PC-9 (cell line): ENCODE data around the gene BBIP1. TPM values are rescaled to one million over a fixed set of nuclear protein-coding genes. Genes with fewer than 3 reads are reported as not detected.

Source experiments
- BruUV-seq: library from RNA; stranded (reverse); fragments of 400-500 nt; replicated peaks from 2 replicates; lab custom pipeline; 2021; lab: Mats Ljungman, UMichigan
- CTCF ChIA-PET: fragments of 300-600 bp; sonication (Branson Sonifier 250); formaldehyde crosslinking; loops from one replicate; lab custom pipeline; 2022; ENCODE audit warnings: antibody characterized with exemption; lab: Charles Lee
- POLR2A ChIA-PET: fragments of 300-600 bp; sonication (Branson Sonifier 250); formaldehyde crosslinking; loops from one replicate; lab custom pipeline; 2022; ENCODE audit warnings: antibody characterized with exemption; ENCODE audit not compliant: unreplicated experiment; lab: Charles Lee
- DNase-seq, 2 experiments: peaks; one replicate each; pipeline versions ENCODE4 v3.0.0 to v3.0.0-alpha.2; 2015 to 2022; ENCODE audit warnings: mixed read lengths in 1 of 2
- H2AFZ ChIP-seq: fragments of 200-600 bp; sonication (generic); 2 replicates; pipeline ENCODE4 v1.8.1; 2017; ENCODE audit warnings: antibody characterized with exemption
- H3F3A ChIP-seq: fragments of 200-600 bp; sonication (generic); 2 replicates; pipeline ENCODE4 v1.8.1; 2017; ENCODE audit warnings: antibody characterized with exemption, mild to moderate bottlenecking, low read depth; ENCODE audit not compliant: insufficient read depth
- H3K27ac ChIP-seq: fragments of 200-600 bp; sonication (generic); 2 replicates; pipeline ENCODE4 v1.6.1; 2016; ENCODE audit warnings: mixed run types
- H3K27me3 ChIP-seq: fragments of 200-600 bp; sonication (generic); 2 replicates; pipeline ENCODE4 v1.6.1; 2016; ENCODE audit warnings: low read depth, mixed run types; ENCODE audit not compliant: insufficient read depth
- H3K36me3 ChIP-seq: fragments of 200-600 bp; sonication (generic); 2 replicates; pipeline ENCODE4 v1.6.1; 2016; ENCODE audit warnings: low read depth, mixed run types
- H3K4me1 ChIP-seq: fragments of 200-600 bp; sonication (generic); replicated peaks from 2 replicates; pipeline ENCODE4 v1.6.1; 2016; ENCODE audit warnings: mixed run types; ENCODE audit not compliant: insufficient read depth
- H3K4me2 ChIP-seq: fragments of 200-600 bp; sonication (generic); 2 replicates; pipeline ENCODE4 v1.6.1; 2017; ENCODE audit warnings: mixed run types
- H3K4me3 ChIP-seq: fragments of 200-600 bp; sonication (generic); 2 replicates; pipeline ENCODE4 v1.6.1; 2016; ENCODE audit warnings: mixed run types
- H3K79me2 ChIP-seq: fragments of 200-600 bp; sonication (generic); 2 replicates; pipeline ENCODE4 v1.6.1; 2017; ENCODE audit warnings: low read depth, mixed run types
- H3K9me2 ChIP-seq: fragments of 200-600 bp; sonication (generic); 2 replicates; pipeline ENCODE4 v1.8.1; 2017; ENCODE audit warnings: mild to moderate bottlenecking; ENCODE audit not compliant: insufficient read depth
- H3K9me3 ChIP-seq: fragments of 200-600 bp; sonication (generic); 2 replicates; pipeline ENCODE4 v1.8.1; 2016; ENCODE audit warnings: low read depth; ENCODE audit not compliant: insufficient read depth
- H4K20me1 ChIP-seq: fragments of 200-600 bp; sonication (generic); 2 replicates; pipeline ENCODE4 v1.8.1; 2017; ENCODE audit not compliant: insufficient read depth
- CTCF ChIP-seq: fragments of 200-600 bp; sonication (generic); conservative IDR thresholded peaks from 2 replicates; pipeline ENCODE4 v1.6.1; 2017; ENCODE audit warnings: mixed run types, antibody characterized with exemption, mild to moderate bottlenecking, moderate library complexity
- EZH2 ChIP-seq: fragments of 200-600 bp; sonication (generic); IDR thresholded peaks from 2 replicates; pipeline ENCODE4 v1.8.0; 2017; ENCODE audit warnings: antibody characterized with exemption, low read depth
- intact Hi-C: fragments of 100-400 bp; cut with micrococcal nuclease; formaldehyde crosslinking; loops from one replicate; pipeline ENCODE4 v1.10.0; 2022; ENCODE audit not compliant: unreplicated experiment
- total RNA-seq: library from RNA; stranded (reverse); gene quantifications from 2 replicates; pipeline ENCODE4 v1.2.3, GENCODE V29; 2021

BBIP1 gene
- total RNA-seq, 1 experiment from 2014 or later, result 14.9 TPM

GRCh38 chr10:110883924-110884323 is 35.1 kb downstream of the BBIP1 start:
- Histone ChIP-seq H3K27ac (no peak overlapping the region), H3K79me2 (no peaks in the 10 kb centered on the region), H3K27me3 (no peaks in the 10 kb centered on the region), H3K36me3 (peaks cover 4% of the 10 kb centered on the region; the same call in 1 of the 2 replicates), H4K20me1 (no peaks in the 10 kb centered on the region; the same call in 1 of the 2 replicates), H3K4me2 (no peak overlapping the region), H3F3A (peaks cover 9% of the 10 kb centered on the region; the same call in 1 of the 2 replicates), H3K4me1 (peaks cover 20% of the 10 kb centered on the region), H3K4me3 (no peak overlapping the region), H2AFZ (no peak overlapping the region), H3K9me3 (no peaks in the 10 kb centered on the region), H3K9me2 (no peaks in the 10 kb centered on the region)
- no TSS peak for BruUV-seq
- intact Hi-C loops, result no loop called here
- ChIA-PET CTCF (no interaction called here), POLR2A (no interaction called here)
- TF ChIP-seq EZH2 (no peak), CTCF (no peak)
- DNase-seq, result no peak

- no peak for TF ChIP-seq CTCF
- no peak for TF ChIP-seq EZH2
Observed at GRCh38 chr10:110881905-110882304, 37.1 kb downstream of the BBIP1 start.

GRCh38 chr10:110881247-110881646 is 37.7 kb downstream of the BBIP1 start:
- Histone ChIP-seq H3K4me1 (peaks cover 14% of the 10 kb centered on the region), H4K20me1 (no peaks in the 10 kb centered on the region; the same call in 1 of the 2 replicates), H3K4me3 (no peak overlapping the region), H3K9me3 (no peaks in the 10 kb centered on the region), H2AFZ (no peak overlapping the region), H3K36me3 (no peaks in the 10 kb centered on the region), H3K4me2 (no peak overlapping the region), H3K79me2 (no peaks in the 10 kb centered on the region), H3K27me3 (no peaks in the 10 kb centered on the region), H3F3A (peaks cover 8% of the 10 kb centered on the region; the same call in 1 of the 2 replicates), H3K9me2 (no peaks in the 10 kb centered on the region), H3K27ac (no peak overlapping the region)
- DNase-seq, result no peak
- ChIA-PET POLR2A (no interaction called here), CTCF (no interaction called here)
- BruUV-seq, result no TSS peak
- no peak for TF ChIP-seq CTCF
- TF ChIP-seq EZH2, result no peak
- intact Hi-C loops, result no loop called here

More at GRCh38 chr10:110881905-110882304, 37.1 kb downstream of the BBIP1 start:
- no peak overlapping the region for H3K27ac ChIP-seq
- peaks cover 9% of the 10 kb centered on the region; the same call in 1 of the 2 replicates for H3F3A ChIP-seq
- H3K36me3 ChIP-seq, result no peaks in the 10 kb centered on the region
- H3K27me3 ChIP-seq, result no peaks in the 10 kb centered on the region
- no TSS peak for BruUV-seq
- H3K4me3 ChIP-seq, result no peak overlapping the region
- ChIA-PET POLR2A (no interaction called here), CTCF (no interaction called here)
- H3K9me3 ChIP-seq, result no peaks in the 10 kb centered on the region
- H2AFZ ChIP-seq, result no peak overlapping the region
- no peak for DNase-seq
- intact Hi-C loops, result no loop called here
- H3K9me2 ChIP-seq, result no peaks in the 10 kb centered on the region
- no peak overlapping the region for H3K4me2 ChIP-seq
- H4K20me1 ChIP-seq, result no peaks in the 10 kb centered on the region; the same call in 1 of the 2 replicates
- H3K79me2 ChIP-seq, result no peaks in the 10 kb centered on the region
- H3K4me1 ChIP-seq, result peaks cover 20% of the 10 kb centered on the region
